IMR-90 (cell line): ENCODE measurements around the gene PFDN1. TPM values are rescaled to one million over a fixed set of nuclear protein-coding genes. Genes with fewer than 3 reads are reported as not detected.

Source experiments
- ATAC-seq: fragments of 200-7000 bp; cut with Tn5 transposase; 2 replicates; pipeline ENCODE4 v1.9.1; 2020; ENCODE audit warnings: low read depth, mild to moderate bottlenecking, moderate library complexity
- BruUV-seq: library from RNA; stranded (reverse); fragments of 400-500 nt; replicated peaks from 2 replicates; lab custom pipeline; 2021; lab: Mats Ljungman, UMichigan
- CTCF ChIA-PET: fragments of 300-600 bp; formaldehyde crosslinking; extraction: SDS; loops from one replicate; lab custom pipeline; 2021; ENCODE audit warnings: antibody characterized with exemption; lab: Yijun Ruan, JAX
- POLR2A ChIA-PET: fragments of 300-600 bp; sonication (Branson Sonifier 250); formaldehyde crosslinking; loops from one replicate; lab custom pipeline; 2022; ENCODE audit warnings: antibody characterized with exemption; ENCODE audit not compliant: unreplicated experiment; lab: Charles Lee
- DNase-seq: peaks from one replicate; pipeline ENCODE4 v3.0.0; 2013
- H2AFZ ChIP-seq: replicated peaks from 2 replicates; pipeline ENCODE3; 2013; ENCODE audit warnings: low read length, mild to moderate bottlenecking; ENCODE audit not compliant: poor library complexity
- H2AK5ac ChIP-seq: 2 replicates; pipeline ENCODE4 v1.6.1; 2013; ENCODE audit warnings: low read depth, low read length, inconsistent platforms
- H2AK9ac ChIP-seq: replicated peaks from 2 replicates; pipeline ENCODE3; 2013; ENCODE audit warnings: mild to moderate bottlenecking, low read depth, low read length, moderate library complexity; ENCODE audit not compliant: poor library complexity
- H2BK120ac ChIP-seq: 2 replicates; pipeline ENCODE4 v1.6.1; 2013; ENCODE audit warnings: low read depth, low read length, inconsistent platforms
- H2BK15ac ChIP-seq: 3 replicates; pipeline ENCODE4 v1.6.1; 2013; ENCODE audit warnings: low read depth, low read length, inconsistent platforms
- H2BK20ac ChIP-seq: 2 replicates; pipeline ENCODE4 v1.6.1; 2013; ENCODE audit warnings: low read depth, mild to moderate bottlenecking, inconsistent platforms, low read length, moderate library complexity
- H2BK5ac ChIP-seq: 2 replicates; pipeline ENCODE4 v1.6.1; 2013; ENCODE audit warnings: mild to moderate bottlenecking, low read depth, low read length, inconsistent platforms; ENCODE audit not compliant: poor library complexity, severe bottlenecking
- H3K14ac ChIP-seq: replicated peaks from 2 replicates; pipeline ENCODE4 v1.6.1; 2013; ENCODE audit warnings: low read depth, low read length, inconsistent platforms
- H3K18ac ChIP-seq: 2 replicates; pipeline ENCODE4 v1.6.1; 2013; ENCODE audit warnings: low read depth, low read length, control low read depth
- H3K23ac ChIP-seq: 2 replicates; pipeline ENCODE4 v1.6.1; 2013; ENCODE audit warnings: low read depth, low read length, inconsistent platforms
- H3K27ac ChIP-seq: 2 replicates; pipeline ENCODE4 v1.5.1; 2013; ENCODE audit warnings: mild to moderate bottlenecking, control low read depth, low read length; ENCODE audit not compliant: insufficient read depth
- H3K27me3 ChIP-seq: 2 replicates; pipeline ENCODE4 v1.6.1; 2013; ENCODE audit warnings: low read length; ENCODE audit not compliant: control insufficient read depth, insufficient read depth
- H3K36me3 ChIP-seq: 2 replicates; pipeline ENCODE4 v1.6.1; 2013; ENCODE audit warnings: low read length, mixed read lengths; ENCODE audit not compliant: control insufficient read depth, insufficient read depth
- H3K4ac ChIP-seq: 2 replicates; pipeline ENCODE4 v1.6.1; 2013; ENCODE audit warnings: low read depth, low read length, inconsistent platforms
- H3K4me1 ChIP-seq: 2 replicates; pipeline ENCODE4 v1.6.1; 2013; ENCODE audit warnings: low read length, mixed read lengths; ENCODE audit not compliant: control insufficient read depth, insufficient read depth
- H3K4me2 ChIP-seq: 2 replicates; pipeline ENCODE4 v1.6.1; 2013; ENCODE audit warnings: low read depth, mild to moderate bottlenecking, control low read depth, low read length, moderate library complexity
- H3K4me3 ChIP-seq: 2 replicates; pipeline ENCODE4 v1.5.1; 2013; ENCODE audit warnings: low read depth, mild to moderate bottlenecking, control low read depth, low read length, moderate library complexity; ENCODE audit not compliant: insufficient read depth
- H3K56ac ChIP-seq: 2 replicates; pipeline ENCODE4 v1.6.1; 2013; ENCODE audit warnings: low read length, inconsistent platforms; ENCODE audit not compliant: insufficient read depth; ENCODE audit errors: extremely low read depth
- H3K79me1 ChIP-seq, 2 experiments: 2 replicates each; pipeline ENCODE4 v1.6.1; 2013; ENCODE audit warnings: low read length in 2 of 2, inconsistent platforms in 1 of 2, low read depth in 1 of 2
- H3K9ac ChIP-seq: 2 replicates; pipeline ENCODE4 v1.6.1; 2013; ENCODE audit warnings: low read depth, low read length, control low read depth
- H3K9me1 ChIP-seq: 2 replicates; pipeline ENCODE4 v1.6.1; 2013; ENCODE audit warnings: low read length, inconsistent platforms; ENCODE audit not compliant: insufficient read depth
- H3K9me3 ChIP-seq: 2 replicates; pipeline ENCODE4 v1.6.1; 2013; ENCODE audit warnings: low read length; ENCODE audit not compliant: control insufficient read depth, insufficient read depth
- H4K20me1 ChIP-seq: 2 replicates; pipeline ENCODE4 v1.6.1; 2013; ENCODE audit warnings: low read length, inconsistent platforms; ENCODE audit not compliant: insufficient read depth
- H4K5ac ChIP-seq: 2 replicates; pipeline ENCODE4 v1.6.1; 2013; ENCODE audit warnings: mild to moderate bottlenecking, low read depth, low read length, control low read depth
- H4K8ac ChIP-seq, 2 experiments: 2 replicates each; pipeline ENCODE4 v1.6.1; 2013; ENCODE audit warnings: low read depth in 2 of 2, low read length in 2 of 2, control low read depth in 1 of 2, inconsistent platforms in 1 of 2
- H4K91ac ChIP-seq: 2 replicates; pipeline ENCODE4 v1.6.1; 2013; ENCODE audit warnings: low read depth, low read length, inconsistent platforms; ENCODE audit not compliant: insufficient read depth
- RFX5 ChIP-seq: IDR thresholded peaks from 2 replicates; pipeline ENCODE4 v1.8.0; 2012; ENCODE audit warnings: low read depth, mild to moderate bottlenecking, low read length, moderate library complexity
- SMC3 ChIP-seq: fragments of 150-350 bp; IDR thresholded peaks from 2 replicates; pipeline ENCODE4 v1.6.1; 2016; ENCODE audit warnings: low read depth, mild to moderate bottlenecking, antibody characterized with exemption, low read length, moderate library complexity
- dilution Hi-C: fragments of 300-500 bp; cut with HindIII; formaldehyde crosslinking; loops from one replicate; pipeline ENCODE4 v1.14.3; 2018; ENCODE audit warnings: low sequenced_read_pairs; ENCODE audit not compliant: unreplicated experiment
- in situ Hi-C: fragments of 300-500 bp; cut with MboI; formaldehyde crosslinking; loops from 3 replicates; pipeline ENCODE4 v1.14.3; 2019; ENCODE audit warnings: low sequenced_read_pairs, inconsistent platforms, mixed read lengths
- intact Hi-C: fragments of 100-400 bp; cut with micrococcal nuclease; formaldehyde crosslinking; loops from 2 replicates; pipeline ENCODE4 v1.10.0; 2022
- polyA plus RNA-seq, 3 experiments: library from polyadenylated mRNA; depleted of rRNA; stranded (reverse); fragments of >200 nt; gene quantifications; 2 replicates each; pipeline ENCODE4 v1.2.3, GENCODE V29; 2012; ENCODE audit warnings: low replicate concordance in 1 of 3
- total RNA-seq: library from RNA; depleted of rRNA; stranded (reverse); fragments of >200 nt; gene quantifications from 2 replicates; pipeline ENCODE4 v1.2.3, GENCODE V29; 2012

Gene PFDN1
- total and polyA plus RNA-seq, 2 of the 4 experiments (the other 2 are of a cell fraction): 98.8 to 134 TPM

DNA sequence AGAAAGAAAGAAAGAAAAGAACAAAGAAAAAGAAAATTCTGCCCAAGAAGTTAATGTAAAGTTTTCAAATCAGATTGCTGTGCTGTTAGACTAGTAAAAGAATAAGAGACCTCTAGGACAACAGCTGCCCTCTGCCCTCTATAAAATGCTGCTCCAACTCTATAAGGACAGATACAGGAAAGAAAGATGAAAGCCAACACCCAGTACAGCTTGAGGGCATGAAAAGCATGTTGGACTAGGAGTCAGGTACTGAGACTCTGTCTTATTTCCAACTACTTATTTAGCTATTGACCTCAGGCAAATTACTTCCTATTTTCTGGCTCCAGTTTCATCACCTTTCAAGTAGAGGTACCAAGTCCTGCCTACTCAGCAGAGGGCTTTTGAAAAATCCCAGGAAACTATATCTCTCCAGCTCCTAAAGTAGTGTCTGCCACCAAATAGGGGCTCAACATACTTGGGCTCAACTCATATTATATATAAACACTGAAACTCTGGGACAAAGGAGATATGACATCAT lies 37.8 kb upstream of the PFDN1 start:
- Histone ChIP-seq H2BK20ac (no peak overlapping the region), H3K9ac (no peak overlapping the region), H3K4me3 (no peak overlapping the region), H3K79me1 (peaks cover 44 to 79% of the 10 kb centered on the region in 2 experiments), H3K27me3 (no peaks in the 10 kb centered on the region), H3K23ac (no peak overlapping the region), H2BK120ac (no peak overlapping the region), H4K8ac (no peak overlapping the region), H4K91ac (no peak overlapping the region), H4K5ac (no peak overlapping the region), H4K20me1 (peaks cover 9% of the 10 kb centered on the region), H3K9me1 (peaks cover 25% of the 10 kb centered on the region), H2AK5ac (no peak overlapping the region), H3K27ac (no peak overlapping the region), H3K18ac (no peak overlapping the region), H2AFZ (no peak overlapping the region), H3K56ac (no peak overlapping the region), H2AK9ac (no peak overlapping the region), H3K4me2 (no peak overlapping the region), H3K14ac (no peak overlapping the region), H3K9me3 (no peaks in the 10 kb centered on the region), H3K4me1 (peaks cover 17% of the 10 kb centered on the region), H2BK5ac (no peak overlapping the region), H3K4ac (no peak overlapping the region), H3K36me3 (peaks cover 6% of the 10 kb centered on the region; the same call in 1 of the 2 replicates), H2BK15ac (no peak overlapping the region)
- DNase-seq (no peak), ATAC-seq (no peak)
- intact Hi-C loops: no loop called here
- dilution Hi-C loops: no loop called here
- in situ Hi-C loops: no loop called here
- POLR2A ChIA-PET: interaction anchor here (0.7 kb wide), 1 partner anchor 38 kb away, joined by 6 read pairs; the partner anchor contains the start of gene PFDN1
- no TSS peak for BruUV-seq
- CTCF ChIA-PET: interaction anchor here (0.6 to 1.4 kb wide), 5 partner anchors 11 to 96 kb away, joined by 3 to 4 read pairs (median 3); no protein-coding TSS in a partner anchor
- TF ChIP-seq SMC3 (no peak), RFX5 (no peak)
